HG02678 (cell line): ENCODE data around the gene RFK.
"Not testable (repeated sequence)": the region's sequence is repeated elsewhere in the genome, so short reads cannot be mapped to it uniquely, and the experiment has no call there.

Experiments used
- ATAC-seq: cut with Tn5 transposase; IDR thresholded peaks from one replicate; pipeline ENCODE4 v1.9.1; 2021; ENCODE audit warnings: mild to moderate bottlenecking, moderate library complexity; ENCODE audit not compliant: unreplicated experiment

RFK gene

DNA sequence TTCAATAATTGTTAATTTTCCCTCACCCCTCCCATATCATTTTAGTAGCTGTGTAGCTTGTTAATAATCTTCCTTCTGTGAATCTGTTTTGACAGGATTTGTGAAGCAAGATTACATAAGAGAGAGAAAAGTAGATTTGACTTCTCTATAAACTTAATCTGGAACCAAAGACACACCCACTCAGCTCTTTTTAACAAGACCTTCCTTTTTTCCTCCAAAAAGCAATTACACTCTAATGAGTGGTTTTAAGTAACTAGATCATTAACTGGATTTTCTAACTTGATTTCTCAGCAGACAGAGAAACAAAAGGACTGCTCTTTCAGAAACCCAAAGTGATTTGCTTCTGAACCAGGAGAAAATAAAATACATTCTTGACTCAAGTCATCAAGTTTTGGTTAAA is 21.9 kb downstream of the RFK start:
- ATAC-seq: no peak

DNA sequence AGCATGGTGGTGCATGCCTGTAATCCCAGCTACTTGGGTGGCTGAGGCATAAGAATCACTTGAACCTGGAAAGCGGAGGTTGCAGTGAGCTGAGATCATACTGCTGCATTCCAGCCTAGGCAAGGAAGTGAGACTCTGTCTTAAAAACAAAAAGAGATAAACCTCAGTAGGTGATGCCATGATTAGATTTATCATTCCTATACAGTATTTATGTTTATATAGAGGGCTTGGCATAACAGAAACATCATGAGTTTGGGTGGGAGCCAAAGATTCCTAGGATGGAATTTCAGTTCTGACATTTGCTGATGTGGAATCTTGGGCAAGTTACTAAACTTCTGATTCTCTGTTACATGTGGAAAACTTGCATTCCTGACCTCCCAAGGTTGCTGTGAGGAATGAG is 22.3 kb downstream of the RFK start:
- no peak for ATAC-seq

DNA sequence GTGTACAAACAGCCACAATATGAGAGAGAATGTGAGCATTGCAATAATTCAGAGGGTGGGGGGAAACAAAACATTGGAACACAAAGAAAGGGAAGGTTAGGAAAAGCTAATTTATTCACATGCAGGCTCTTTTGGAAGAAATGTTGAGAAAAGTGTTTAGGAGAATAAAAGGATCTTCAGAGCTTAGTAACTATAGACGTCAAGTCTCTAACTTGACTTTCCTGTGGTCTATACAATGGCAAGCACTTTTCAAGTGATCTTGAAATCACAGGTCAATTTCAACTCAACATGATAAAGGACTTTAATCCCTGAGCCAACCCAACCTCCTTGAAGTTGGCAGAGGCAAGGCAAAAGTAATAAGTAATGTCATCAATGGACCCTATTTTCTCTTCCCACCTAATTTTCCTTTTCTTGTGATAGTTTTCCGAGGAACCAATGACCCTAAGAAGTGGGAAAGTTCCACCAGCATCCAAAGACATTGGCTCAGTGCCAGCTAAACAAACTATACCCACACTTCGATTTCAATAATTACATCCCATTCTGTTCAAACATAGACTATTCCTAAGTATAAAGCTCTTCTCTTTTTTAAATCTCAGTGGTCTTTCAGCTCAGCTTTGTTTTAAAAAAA is 23.7 kb downstream of the RFK start:
- ATAC-seq: no peak

DNA sequence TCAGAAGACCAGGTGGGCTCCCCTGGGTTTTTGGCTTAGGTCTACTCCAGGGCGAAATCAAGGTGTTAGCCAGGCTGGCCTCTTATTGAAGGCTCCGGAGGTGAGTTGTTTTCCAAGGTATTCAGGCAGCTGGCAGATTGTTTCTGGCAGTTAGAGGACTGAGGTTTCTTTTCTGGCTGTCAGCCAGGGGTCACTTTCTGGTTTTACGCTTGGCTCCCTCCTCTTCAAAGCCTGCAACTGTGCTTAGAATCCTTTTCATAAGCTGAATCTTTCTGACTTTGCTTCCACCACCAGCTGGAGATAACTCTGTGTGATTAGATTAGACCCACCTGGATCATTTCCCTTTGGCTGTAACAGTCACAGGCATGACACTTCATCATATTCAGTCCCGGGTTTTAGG is 24.6 kb downstream of the RFK start:
- ATAC-seq: peak; percentile 76

DNA sequence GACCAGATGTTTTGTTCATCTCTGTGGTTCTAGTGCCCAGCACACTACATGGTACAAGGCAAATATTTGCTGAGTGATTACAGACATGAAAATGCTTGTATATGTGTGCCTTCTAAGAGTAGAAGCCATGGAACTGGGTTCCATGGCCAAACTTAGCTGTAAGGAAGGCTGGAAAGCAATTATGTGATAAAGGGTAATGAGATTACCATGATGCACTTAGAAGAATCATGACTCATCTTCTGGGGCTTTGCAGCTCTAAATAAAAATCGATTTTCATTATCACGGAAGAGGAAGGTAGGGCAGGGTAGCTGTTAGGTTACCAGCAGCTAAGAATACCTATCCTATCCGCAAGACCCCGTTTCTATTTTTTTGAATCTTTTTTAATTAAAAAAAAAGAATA is 28.0 kb downstream of the RFK start:
- ATAC-seq: no peak

DNA sequence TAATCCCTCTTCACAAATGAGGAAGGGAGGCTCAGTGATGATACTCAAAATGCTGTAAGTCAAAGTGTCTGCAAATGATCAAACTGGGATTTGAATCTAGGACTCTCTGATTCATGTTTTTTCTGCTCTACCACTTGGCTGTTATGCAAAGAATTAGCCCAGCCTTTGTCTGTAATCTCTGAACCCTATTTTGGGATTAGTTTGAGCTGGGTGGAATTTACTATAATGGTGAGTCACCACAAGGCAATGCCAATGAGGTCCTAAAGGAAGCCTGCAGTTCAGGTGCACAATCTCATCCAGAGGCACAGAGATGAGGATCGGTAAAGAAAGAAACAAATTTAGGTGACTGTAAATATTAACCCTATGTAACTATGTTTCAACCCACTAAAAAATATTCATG is 29.2 kb downstream of the RFK start:
- no peak for ATAC-seq

DNA sequence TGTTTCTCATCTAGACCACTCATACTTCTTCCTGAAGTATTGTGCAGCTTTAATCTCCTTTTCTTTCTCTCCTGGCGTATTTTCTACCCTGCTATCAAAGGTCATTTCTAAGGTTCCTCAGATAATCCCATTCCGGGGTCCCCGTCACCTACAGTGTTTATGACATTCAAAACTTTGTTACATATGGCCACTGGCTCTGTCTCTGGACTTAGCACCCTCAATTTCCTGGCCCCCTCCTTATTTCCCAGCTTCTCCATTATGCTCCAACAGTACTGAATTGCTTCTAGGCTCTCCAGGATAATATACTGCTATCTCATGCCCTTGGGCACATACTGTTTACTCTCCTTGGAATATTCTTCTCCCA is 31.2 kb downstream of the RFK start:
- no peak for ATAC-seq

DNA sequence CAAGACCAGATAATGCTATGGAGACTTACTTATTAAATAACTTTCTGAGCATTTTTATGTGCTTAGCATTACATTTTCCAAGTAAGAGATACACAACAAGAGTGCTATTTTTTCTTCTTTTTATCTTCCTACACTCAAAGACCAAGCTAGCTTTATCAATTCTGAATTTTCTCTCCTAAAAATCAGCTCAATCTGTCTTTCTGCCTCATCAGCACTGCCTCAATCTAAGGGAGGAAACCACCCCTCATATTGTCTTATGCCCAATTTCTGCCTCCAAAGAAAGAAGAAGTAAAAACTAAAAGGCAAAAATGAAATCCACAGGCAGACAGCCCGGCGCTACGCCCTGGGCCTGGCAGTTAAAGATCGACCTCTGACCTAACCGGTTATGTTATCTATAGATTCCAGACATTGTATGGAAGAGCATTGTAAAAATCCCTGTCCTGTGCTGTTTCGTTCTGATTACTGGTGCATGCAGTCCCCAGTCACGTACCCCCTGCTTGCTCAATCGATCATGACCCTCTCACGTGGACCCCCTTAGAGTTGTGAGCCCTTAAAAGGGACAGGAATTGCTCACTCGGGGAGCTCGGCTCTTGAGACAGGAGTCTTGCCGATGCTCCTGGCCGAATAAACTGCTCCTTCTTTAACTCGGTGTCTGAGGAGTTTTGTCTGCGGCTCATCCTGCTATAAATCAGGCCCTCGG is 31.7 kb downstream of the RFK start:
- not testable (repeated sequence) for ATAC-seq

DNA sequence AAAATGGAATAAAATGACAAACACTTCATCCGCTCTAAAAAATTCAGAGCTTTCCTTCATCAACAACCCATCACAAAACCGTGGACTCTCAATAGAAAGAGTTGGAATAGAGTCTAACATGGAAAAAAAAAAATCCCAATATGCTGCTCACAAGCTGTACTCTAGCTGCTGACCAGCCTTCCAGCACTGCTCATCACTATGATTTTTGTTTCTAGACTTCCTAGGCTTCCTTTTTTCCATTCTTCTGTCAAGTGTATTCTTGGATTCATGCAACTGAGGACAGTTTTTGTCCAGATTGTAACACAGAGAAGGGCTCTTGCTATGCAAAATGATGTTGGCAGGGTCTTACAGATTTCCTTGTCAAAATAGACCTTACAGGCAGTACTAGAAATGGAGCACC is 34.5 kb downstream of the RFK start:
- no peak for ATAC-seq

DNA sequence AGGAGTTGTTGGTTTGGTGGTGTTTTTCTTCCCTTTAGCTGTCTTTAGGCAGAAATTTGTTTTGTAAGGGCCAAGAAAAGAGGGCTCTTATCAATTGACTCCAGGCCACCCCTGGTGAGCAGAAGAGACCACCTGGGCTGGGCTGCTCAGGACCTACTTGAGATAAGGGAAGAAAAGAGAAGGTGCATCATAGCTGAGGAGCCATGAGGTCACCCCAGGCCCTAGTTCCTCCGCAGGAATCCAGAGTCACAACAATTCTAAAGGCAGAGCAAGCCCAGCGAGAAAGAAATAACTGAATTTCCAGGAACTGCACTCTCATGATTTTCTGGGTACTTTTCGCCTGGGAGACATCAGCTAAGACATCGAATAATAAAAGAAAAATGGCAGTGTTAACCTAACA is 34.9 kb downstream of the RFK start:
- no peak for ATAC-seq

DNA sequence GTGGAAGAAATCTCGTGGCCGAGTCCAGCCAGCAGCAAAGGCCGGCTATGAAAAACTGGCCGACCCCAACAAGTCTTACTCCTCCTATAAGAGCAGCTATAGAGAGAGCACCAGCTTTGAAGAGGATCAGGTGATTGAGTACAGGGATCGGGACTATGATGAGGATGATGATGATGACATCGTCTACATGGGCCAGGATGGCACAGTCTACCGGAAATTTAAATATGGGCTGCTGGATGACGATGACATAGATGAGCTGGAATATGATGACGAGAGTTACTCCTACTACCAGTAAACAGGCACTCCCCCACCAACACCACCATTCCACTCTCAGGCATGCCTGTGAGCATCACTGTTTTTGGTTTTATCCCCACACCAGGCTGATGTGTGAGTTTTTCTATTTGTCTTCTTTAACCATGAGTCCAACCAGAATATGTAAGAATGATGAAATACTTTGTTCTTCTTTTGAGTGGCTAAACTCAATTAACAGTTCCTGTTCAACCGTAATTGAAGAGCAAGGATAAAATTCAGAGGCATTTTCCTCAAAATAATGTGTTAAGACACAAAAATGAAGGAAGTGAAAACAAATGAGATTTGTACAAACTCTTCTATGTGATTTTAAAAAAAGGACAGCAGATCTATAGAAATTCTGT is 35.5 kb downstream of the RFK start:
- no peak for ATAC-seq

DNA sequence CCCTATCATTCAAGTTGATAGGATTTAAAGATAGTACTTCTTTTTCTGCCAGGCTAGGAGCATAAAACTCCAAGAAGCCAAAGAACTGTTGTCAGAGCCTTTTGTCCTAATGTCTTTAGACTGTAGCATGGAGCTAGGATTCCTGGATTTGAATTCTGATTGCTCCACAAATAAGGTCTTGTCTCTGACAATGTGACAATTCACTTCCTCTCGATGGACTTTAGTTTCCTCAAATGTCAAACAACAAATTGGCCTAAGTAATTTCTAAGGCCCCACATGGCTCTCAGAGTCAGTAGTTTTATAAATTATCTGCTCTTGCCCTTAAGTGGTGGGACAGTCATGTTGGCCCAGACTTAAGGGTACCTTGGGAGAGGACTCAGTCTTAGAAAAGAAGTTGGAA is 36.7 kb downstream of the RFK start:
- no peak for ATAC-seq

DNA sequence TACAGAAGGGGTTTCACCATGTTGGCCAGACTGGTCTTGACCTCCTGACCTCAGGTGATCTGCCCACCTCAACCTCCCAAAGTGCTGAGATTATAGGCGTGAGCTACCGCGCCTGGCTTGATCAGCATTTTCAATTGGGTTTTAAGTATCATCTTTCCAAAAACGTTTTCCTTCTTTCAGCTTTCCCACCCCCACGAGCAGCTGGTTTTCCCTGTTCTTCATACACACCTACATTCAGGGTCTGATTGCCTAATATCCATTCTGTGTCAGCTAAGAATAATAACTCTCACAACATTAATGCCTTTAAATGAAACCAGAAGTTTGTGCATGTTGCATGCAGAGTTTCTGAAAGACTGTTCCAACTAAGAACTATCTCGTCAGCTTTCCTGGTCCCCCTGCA is 38.3 kb downstream of the RFK start:
- ATAC-seq: no peak

DNA sequence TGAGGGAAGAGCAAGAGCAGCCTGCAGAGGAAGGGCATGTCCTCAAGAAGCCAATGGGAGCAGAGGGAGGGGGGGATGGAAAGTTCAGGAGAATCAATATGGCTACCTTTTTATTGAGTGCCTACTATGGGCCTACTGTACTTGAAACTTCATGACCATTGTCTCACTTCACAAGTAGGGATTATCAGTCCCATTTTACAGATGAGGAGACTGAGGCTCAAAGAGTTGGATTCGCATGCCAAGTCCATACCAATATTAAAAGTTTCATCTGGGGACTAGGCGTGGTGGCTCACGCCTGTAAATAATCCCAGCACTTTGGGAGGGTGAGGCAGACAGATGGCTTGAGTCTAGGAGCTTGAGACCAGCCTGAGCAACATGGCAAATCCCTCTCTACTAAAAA is 40.0 kb downstream of the RFK start:
- ATAC-seq: no peak

DNA sequence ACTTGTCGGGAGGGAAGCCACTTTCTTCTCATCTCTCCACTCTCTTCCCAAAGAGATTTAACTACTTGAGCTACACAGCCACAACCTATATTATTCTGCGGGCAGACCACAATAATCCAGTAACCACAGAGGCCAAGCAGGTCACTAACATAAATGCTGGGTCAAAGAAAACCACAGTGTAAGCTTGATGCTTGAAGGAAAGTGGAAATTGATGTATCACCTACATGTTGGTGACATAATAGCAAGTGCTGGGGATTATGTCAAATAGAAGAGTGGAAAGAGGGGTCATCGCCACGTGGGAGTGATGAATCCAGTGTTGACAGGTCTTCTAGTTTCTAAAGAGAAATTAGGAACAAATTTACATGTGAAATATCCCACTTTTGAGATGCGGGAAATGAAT is 40.9 kb downstream of the RFK start:
- ATAC-seq: no peak

DNA sequence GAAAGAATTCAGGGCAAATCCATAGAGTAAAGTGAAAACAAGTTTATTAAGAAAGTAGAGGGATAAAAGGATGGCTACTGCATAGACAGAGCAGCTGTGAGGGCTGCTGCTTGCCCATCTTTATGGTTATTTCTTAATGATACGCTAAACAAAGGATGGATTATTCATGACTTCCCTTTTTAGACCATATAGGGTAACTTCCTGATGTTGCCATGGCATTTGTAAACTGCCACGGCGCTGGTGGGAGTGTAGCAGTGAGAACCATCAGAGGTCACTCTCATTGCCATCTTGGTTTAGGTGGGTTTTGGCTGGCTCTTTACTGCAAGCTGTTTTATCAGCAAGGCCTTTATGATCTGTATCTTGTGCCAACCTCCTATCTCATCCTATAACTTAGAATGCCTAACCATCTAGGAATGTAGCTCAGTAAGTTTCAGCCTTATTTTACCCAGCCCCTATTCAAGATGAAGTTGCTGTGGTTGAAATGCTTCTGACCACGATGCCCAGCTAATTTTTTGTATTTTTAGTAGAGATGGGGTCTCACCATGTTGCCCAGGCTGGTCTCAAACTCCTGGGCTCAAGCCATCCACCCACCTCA is 42.1 kb downstream of the RFK start:
- no peak for ATAC-seq

DNA sequence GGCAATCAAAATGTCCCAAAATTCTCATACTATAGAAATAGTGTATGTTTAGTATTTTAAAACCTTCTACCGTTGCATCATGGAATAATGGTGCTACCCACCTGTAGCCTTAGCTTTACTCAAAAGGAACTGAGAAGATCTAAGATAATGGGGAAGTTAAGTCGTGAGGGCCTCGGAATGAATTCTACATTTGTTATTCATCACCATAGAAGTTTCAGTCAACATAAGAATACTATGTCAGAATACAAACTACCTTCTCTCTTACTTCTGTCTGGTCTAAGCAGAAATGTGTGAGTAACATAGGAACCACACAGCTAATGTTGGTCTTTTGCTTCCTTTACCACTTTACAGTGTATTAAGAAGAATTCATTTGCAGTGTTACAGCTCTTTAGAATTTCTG is 43.2 kb downstream of the RFK start:
- ATAC-seq: no peak

DNA sequence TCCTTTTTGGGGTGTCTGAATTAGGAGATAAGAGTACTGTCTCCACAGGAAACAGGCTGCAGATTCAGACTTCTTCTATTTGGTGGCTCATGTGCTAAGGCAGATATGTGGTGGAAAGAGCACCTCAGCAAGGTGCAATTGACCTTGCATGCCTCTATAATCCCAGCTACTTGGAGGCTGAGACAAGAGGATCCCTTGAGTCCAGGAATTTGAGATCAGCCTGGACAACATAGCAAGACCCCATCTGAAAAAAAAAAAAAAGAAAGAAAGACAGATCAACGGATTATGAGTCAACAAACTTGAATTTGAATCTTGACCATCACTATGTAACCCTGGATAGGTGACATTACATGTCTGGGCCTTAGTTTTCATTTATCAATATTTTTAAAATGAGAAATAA is 44.4 kb downstream of the RFK start:
- ATAC-seq: no peak

DNA sequence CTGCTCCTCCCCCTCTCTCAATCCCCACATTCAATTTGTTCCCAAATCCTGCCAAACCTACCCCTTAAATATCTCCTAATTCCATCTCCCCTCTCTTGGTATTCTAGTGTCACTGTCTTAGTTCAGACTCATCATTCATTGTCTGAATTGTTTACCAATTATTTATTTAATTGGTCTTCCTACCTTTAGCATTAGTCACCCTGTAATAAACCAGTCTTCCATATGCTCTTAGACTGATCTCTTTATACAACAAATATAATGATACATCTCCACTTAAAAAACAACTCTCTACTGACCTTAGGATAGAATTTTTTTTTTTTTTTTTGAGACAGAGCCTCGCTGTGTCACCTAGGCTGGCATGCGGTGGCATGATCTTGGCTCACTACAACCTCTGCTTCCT is 51.4 kb downstream of the RFK start:
- no peak for ATAC-seq

DNA sequence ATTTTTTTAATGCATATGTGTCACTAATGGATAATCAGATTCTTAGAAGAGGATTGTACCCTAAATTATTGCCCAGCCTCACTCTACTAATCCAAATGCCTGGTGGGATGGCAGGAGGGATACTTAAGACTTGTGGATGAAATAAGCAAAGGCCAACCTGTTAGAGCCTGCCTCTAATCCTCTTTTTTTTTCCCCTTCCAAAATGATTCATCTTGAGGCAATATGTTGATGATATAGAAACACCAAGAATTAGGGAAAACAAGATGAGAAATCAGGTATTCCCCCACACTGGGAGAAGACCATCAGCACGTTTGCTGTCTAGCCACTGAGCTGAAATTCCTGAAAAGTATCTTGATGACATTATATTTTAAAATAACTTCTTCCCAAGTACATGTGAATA is 52.0 kb downstream of the RFK start:
- ATAC-seq: no peak

DNA sequence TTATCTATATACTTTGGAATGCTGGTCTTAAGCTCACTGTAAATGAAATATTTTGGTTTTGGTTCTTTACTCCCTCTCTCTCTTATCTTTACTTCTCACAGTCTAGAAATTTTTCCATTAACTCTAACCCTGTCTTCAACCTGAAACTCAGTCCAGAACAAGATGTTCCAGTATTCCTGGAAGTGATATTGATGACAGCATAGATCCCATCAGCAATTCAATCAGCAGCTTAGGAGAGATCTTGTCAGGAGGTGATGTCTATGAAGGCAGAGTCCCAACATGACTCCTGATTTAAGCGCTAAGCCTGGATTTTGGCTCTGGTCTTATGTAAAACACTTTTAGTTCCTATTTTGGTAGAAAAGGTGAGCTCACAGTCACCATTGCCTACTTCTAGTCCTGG is 52.6 kb downstream of the RFK start:
- ATAC-seq: no peak

DNA sequence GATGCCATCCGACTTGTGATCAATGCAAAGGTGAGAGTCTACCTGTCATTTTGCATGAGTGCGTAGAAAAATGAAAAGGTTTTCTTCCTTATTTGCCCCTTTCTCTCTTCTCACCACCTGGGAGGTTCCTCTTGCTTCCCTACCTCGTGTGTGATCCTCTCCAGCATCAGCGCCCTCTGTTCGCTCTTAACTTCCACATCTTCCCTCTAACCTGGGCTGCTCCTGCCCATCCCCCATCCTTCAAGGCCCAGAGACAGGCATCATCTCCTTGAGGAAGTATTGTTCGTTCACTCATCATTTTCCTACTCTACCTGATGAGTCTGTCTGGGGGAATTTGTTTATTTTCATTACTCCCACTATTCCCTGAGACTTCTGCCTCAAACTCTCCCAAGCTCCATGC is 55.8 kb downstream of the RFK start:
- ATAC-seq: no peak
